Cardiac fibroblast (primary cell): ENCODE measurements around the gene NDUFS6.

Source experiments
- DNase-seq, 2 donors: peaks; one replicate each; pipeline versions ENCODE4 v3.0.0 to v3.0.0-alpha.2; 2010; ENCODE audit warnings: low read depth in 2 of 2
- H3K4me3 ChIP-seq, 2 donors: replicated peaks in 1 of 2; 1 replicate in 1 of 2; 2 replicates in 1 of 2; pipeline ENCODE4 v1.5.1; 2011; ENCODE audit warnings: low read depth in 2 of 2, low read length in 2 of 2, mild to moderate bottlenecking in 2 of 2, moderate library complexity in 1 of 2
- TF ChIP-seq, protein P1 (sequence below): IDR thresholded peaks from one replicate; pipeline ENCODE4 v1.5.1; 2011; ENCODE audit warnings: low read depth, mild to moderate bottlenecking, low read length, inconsistent platforms

Gene NDUFS6

GRCh38 chr5:1779021-1779680, 22.1 kb upstream of the NDUFS6 start:
- TF ChIP-seq, protein P1, sequence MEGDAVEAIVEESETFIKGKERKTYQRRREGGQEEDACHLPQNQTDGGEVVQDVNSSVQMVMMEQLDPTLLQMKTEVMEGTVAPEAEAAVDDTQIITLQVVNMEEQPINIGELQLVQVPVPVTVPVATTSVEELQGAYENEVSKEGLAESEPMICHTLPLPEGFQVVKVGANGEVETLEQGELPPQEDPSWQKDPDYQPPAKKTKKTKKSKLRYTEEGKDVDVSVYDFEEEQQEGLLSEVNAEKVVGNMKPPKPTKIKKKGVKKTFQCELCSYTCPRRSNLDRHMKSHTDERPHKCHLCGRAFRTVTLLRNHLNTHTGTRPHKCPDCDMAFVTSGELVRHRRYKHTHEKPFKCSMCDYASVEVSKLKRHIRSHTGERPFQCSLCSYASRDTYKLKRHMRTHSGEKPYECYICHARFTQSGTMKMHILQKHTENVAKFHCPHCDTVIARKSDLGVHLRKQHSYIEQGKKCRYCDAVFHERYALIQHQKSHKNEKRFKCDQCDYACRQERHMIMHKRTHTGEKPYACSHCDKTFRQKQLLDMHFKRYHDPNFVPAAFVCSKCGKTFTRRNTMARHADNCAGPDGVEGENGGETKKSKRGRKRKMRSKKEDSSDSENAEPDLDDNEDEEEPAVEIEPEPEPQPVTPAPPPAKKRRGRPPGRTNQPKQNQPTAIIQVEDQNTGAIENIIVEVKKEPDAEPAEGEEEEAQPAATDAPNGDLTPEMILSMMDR: no peak
- no peak for DNase-seq
- H3K4me3 ChIP-seq: no peak overlapping the region

GRCh38 chr5:1779782-1780613, 21.2 kb upstream of the NDUFS6 start:
- DNase-seq: no peak
- TF ChIP-seq, protein P1: no peak
- no peak overlapping the region for H3K4me3 ChIP-seq

DNA sequence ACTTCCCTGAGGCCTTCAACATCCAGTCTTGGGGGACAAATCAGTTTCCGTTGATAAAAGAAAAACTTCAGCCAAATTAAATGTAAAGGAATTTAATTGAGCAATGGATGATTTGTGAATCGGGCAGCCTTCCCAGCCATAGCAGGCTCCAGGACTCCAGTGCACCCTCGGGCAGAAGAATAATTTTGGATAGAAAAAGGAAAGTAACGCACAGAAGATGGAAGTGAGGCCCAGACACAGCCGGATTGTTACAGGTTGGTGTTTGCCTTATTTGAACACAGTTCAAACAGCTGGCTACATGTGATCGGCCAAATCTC, 20.6 kb upstream of the NDUFS6 start:
- peak in 1 of 2 donors; percentile 55 for DNase-seq
- TF ChIP-seq, protein P1: no peak

DNA sequence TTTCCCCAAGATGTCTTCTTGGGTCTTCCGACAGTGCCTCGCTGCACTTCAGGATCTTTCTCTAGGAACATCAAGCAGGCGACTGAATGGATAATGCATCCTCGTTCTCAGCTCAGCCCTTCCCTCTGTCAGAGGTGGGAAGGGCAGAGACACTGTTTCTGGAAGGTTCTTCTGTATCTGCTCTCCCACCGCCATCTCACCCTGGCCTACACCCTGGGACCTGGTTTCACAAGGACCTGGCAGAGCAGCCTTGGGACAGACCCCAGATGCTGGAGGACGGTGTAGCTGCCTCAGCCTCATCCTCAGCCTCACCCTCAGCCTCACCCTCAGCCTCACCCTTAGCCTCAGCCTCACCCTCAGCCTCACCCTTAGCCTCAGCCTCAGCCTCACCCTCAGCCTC, 20.1 kb upstream of the NDUFS6 start:
- DNase-seq: no peak
- TF ChIP-seq, protein P1: no peak
- no peak overlapping the region for H3K4me3 ChIP-seq

More for the DNA sequence above, 20.6 kb upstream of the NDUFS6 start:
- no peak overlapping the region for H3K4me3 ChIP-seq

DNA sequence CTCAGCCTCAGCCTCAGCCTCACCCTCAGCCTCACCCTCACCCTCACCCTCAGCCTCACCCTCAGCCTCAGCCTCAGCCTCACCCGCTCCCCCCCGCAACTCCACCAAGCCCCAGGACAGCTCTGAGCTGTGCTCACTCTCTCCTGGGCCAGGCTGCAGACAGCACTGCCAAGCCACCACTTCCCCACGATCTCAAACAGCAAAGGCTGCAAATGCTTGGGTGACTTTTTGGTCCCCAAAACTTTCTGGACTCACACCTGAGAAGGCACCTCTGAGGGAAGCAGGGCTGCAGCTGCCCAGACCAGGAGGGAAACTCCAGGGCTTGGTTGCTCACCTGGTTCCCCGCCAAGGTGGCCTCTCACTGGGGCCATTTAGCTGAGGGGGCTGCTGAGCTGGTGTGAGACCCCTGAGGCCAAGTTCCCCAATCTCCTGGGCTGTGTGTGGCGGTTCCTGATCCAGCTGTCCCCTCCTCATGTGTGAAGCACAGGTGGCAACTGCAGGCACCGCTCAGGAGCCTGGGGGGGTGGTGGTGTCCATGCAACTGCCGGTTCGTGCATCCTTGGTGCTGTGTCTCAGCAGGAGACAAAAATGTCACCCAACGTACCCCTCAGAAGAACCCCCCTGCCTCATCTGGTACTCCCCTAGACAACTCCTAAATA, 19.4 kb upstream of the NDUFS6 start:
- DNase-seq: no peak
- no peak overlapping the region for H3K4me3 ChIP-seq
- TF ChIP-seq, protein P1: no peak

- DNase-seq: no peak
- TF ChIP-seq, protein P1: no peak
- H3K4me3 ChIP-seq: no peak overlapping the region
These were observed 18.6 kb upstream of the NDUFS6 start for GRCh38 chr5:1782385-1783215.
